HG02623 (cell line): Measurements from ENCODE around the gene RPS6KC1.
"Not testable (repeated sequence)": the region's sequence is repeated elsewhere in the genome, so short reads cannot be mapped to it uniquely, and the experiment has no call there.

Experiments used
- ATAC-seq: cut with Tn5 transposase; IDR thresholded peaks from one replicate; pipeline ENCODE4 v1.9.1; 2021; ENCODE audit warnings: moderate library complexity; ENCODE audit not compliant: unreplicated experiment

RPS6KC1 gene

DNA sequence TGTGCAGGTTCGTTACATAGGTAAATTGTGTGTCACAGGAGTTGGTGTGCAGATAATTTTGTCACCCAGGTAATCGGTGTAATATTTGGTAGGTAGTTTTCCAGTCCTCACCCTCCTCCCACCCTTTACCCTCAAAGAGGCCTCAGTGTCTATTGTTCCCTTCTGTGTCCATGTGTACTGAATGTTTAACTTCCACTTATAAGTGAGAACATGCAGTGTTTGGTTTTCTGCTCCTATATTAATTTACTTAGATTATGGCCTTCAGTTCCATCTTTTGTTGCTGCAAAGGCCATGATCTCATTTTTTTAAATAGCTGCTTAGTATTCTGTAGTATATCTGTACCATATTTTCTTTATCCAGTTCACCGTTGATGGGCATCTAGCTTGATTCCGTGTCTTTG, 87.3 kb downstream of the RPS6KC1 start:
- ATAC-seq = no peak

- ATAC-seq = no peak
These were observed 87.9 kb downstream of the RPS6KC1 start for GRCh38 chr1:213138892-213139291.

DNA sequence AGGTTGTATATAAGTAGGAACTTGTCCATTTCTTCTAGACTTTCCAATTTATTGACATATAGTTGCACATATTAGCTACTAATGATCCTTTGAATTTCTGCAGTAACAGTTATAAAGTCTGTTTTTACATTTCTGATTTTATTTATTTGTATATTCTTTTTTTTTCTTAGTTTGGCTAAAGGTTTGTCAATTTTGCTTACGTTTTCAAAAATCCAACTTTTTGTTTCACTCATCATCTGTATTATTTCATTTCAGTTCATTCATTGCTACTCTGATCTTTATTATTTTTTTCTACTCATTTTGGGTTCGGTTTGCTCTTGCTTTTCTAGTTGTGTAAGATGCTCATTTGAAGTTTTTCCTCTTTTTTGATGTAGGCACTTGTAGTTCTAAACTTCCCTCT, 97.9 kb downstream of the RPS6KC1 start:
- no peak for ATAC-seq

GRCh38 chr1:213150090-213150489, 99.0 kb downstream of the RPS6KC1 start:
- not testable (repeated sequence) for ATAC-seq

GRCh38 chr1:213154056-213154685, 103.1 kb downstream of the RPS6KC1 start:
- no peak for ATAC-seq

DNA sequence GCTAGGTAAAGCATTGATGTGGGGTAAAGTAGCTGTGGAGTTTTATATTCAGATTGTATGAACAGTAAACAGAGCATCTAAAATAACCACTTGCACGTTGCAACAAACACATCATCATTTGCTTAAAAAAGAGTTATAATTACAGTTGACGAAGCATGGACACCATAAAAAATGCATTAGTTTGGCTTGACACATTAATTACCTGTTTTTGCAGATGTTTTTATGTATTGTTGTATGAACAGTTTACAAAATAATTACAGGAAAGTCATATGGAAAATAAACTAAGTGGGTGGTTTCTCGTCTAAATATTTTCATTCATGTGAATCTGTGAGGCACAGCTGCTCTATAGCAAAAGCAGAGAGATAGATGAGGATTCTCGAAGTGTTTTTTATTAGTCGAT, 108.3 kb downstream of the RPS6KC1 start:
- ATAC-seq = no peak

DNA sequence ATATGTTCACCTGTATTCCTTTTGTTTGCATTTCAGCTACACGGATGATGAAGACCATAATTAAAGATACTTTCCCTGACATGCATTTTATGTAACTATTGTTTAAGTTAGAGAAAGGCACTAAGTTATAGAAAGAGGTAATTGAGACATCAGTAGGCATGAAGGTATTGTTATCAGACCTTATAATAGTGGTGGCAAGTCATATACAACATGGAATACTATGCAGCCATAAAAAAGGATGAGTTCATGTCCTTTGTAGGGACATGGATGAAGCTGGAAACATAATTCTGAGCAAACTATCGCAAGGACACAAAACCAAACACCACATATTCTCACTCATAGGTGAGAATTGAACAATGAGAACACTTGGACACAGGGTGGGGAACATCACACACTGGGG, 109.4 kb downstream of the RPS6KC1 start:
- ATAC-seq = not testable (repeated sequence)

DNA sequence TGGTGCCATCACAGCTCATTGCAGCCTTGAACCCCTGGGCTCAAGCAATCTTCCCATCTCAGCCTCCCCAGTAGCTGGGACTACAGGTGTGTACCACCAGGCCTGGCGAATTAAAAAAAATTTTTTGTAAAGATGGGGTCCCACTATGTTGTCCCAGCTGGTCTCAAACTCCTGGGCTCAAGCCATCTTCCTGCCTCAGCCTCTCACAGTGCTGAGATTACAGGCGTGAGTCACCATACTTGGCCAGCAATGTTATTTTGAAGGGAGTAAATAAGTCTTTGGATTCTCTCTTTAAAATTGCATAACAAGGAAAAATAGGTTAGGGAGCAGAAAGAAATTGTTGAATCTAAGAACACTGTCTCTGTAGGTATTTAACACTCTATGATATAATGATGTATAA, 111.3 kb downstream of the RPS6KC1 start:
- no peak for ATAC-seq

- no peak for ATAC-seq
These were observed 111.8 kb downstream of the RPS6KC1 start for GRCh38 chr1:213162862-213163261.

- no peak for ATAC-seq
These were observed 112.3 kb downstream of the RPS6KC1 start for GRCh38 chr1:213163278-213163711.

DNA sequence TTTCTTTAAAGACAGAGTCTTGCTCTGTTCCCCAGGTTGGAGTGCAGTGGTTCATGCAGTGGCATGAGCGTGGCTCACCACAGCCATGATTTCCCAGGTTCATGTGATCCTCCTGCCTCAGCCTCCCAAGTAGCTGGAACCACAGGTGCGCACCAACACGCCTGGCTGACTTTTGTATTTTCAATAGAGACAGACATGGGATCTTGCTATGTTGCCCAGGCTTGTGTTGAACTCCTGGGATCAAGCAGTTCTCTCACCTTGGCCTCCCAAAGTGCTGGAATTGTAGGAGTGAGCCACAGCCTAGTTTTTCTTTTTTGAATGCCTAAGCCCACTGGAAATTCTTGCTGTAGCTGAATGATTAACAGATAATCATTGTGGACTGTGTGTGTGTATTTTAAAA, 113.5 kb downstream of the RPS6KC1 start:
- no peak for ATAC-seq

- no peak for ATAC-seq
These were observed 115.8 kb downstream of the RPS6KC1 start for GRCh38 chr1:213166852-213167251.

DNA sequence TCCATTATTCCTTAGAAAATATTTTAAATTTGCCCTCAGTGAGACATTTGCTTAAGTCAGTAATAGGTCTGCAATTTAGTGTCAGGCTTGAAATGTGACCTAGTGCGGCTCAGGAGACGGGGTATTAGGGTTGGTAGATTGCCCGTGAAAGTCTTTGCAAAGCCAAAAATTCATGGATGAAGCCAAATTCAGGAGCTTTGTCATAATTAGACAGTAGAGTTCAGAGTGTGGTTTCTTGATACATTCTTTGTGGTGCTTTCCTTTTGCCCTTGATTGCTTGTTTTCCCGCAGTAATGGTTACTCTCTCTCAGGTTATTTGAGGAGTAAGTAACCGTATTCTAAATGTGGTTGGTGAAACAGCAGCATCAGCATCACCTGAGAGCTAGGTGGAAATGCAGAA, 120.7 kb downstream of the RPS6KC1 start:
- no peak for ATAC-seq

- no peak for ATAC-seq
These were observed 125.3 kb downstream of the RPS6KC1 start for GRCh38 chr1:213176341-213176740.

- ATAC-seq = no peak
These were observed 128.7 kb downstream of the RPS6KC1 start for GRCh38 chr1:213179784-213180183.

DNA sequence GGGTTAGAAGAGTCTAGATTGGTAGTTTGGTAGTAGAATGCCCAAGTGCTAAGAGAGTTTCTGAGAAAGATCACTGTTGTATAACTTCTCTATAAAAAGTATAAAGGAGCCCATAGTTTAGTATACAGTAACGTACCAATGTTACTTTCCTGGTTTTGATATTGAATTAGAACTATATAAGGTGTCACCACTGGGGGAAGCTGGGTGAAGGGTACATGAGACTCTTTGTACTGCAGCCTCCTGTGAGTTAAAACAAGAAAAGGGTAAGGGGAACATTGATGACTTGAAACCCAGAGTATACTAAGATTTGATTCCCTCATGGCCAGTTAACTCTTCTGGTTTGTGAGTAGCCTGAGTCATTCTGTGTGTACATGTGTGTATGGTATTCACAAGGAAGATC, 129.8 kb downstream of the RPS6KC1 start:
- no peak for ATAC-seq

GRCh38 chr1:213183036-213183672, 132.1 kb downstream of the RPS6KC1 start:
- no peak for ATAC-seq

- ATAC-seq = no peak
These were observed 135.1 kb downstream of the RPS6KC1 start for GRCh38 chr1:213186168-213186567.

DNA sequence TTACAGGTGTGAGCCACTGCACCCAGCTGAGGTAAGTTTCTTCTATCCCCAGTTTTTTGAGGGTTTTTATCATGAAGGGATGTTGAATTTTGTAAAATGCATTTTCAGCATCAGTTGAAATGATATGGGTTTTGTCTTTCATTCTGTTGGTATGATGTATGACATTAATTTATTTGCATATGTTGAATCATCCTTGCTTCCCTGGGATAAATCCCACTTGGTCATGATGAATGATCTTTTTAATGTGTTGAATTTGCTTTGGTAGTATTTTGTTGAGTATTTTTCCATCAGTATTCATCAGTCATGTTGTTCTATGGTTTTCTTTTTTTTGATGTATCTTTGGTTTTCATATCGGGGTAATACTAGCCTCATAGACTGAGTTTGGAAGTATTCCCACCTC, 141.0 kb downstream of the RPS6KC1 start:
- no peak for ATAC-seq

- no peak for ATAC-seq
These were observed 143.3 kb downstream of the RPS6KC1 start for GRCh38 chr1:213194383-213194782.

GRCh38 chr1:213194855-213195254, 143.8 kb downstream of the RPS6KC1 start:
- ATAC-seq = no peak

DNA sequence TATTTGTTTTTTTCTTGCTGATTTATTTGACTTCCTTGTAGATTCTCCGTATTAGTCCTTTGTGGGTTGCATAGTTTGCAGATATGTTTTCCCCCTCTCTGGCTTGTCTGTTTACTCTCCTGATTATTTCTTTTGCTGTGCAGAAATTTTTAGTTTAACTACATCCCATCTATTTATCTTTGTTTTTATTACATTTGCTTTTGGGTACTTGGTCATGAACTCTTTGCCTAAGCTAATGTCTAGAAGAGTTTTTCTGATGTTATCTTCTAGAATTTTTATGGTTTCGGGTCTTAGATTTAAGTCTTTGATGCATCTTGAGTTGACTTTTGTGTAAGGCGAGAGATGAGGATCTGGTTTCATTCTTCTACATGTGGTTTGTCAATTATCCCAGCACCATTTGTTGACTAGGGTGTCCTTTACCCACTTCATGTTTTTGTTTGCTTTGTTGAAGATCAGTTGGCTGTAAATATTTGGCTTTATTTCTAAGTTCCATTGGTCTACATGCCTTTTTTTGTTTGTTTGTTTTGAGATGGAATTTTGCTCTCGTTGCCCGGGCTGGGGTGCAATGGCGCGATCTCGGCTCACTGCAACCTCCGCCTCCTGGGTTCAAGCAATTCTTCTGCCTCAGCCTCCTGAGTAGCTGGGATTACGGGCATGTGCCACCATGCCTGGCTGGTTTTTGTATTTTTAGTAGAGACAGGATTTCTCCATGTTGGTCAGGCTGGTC, 145.4 kb downstream of the RPS6KC1 start:
- ATAC-seq = not testable (repeated sequence)
